GM19438 (cell line): ENCODE measurements around the gene DPAGT1.

ENCODE experiments used
- ATAC-seq: cut with Tn5 transposase; IDR thresholded peaks from one replicate; pipeline ENCODE4 v1.9.1; 2021; ENCODE audit warnings: low read depth; ENCODE audit not compliant: unreplicated experiment

The DPAGT1 gene

DNA sequence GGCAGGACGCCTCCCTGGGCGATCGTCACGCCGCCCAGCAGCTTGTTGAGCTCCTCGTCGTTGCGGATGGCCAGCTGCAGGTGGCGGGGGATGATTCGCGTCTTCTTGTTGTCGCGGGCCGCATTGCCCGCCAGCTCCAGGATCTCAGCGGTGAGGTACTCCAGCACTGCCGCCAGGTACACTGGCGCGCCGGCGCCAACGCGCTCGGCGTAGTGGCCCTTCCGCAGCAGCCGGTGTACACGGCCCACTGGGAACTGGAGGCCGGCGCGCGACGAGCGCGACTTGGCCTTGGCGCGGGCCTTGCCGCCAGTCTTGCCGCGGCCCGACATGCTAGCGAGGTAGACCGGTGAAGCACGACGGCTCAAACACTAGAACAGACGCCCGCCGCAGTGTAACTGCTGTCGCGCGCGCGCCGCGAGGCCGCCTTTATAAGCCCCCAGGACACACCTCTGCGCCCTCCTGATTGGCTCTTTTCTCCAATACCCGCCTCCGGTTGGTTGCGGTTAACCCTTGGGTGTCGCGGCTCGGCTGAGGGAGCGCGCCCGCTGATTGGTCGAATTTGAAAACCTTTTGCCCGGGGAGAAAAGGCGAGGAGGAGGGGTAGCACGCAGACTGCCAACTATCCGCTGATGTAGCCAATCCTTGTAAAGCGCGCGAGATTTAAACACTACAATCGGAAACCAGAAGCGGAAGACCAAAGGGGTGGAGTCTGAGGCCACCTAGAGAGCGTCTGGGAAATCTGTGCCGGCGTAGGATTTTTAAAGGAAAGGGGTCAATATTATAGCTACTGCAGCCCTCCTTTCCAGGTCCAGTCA is 6.4 kb downstream of the DPAGT1 start:
- ATAC-seq, result peak; percentile 78

DNA sequence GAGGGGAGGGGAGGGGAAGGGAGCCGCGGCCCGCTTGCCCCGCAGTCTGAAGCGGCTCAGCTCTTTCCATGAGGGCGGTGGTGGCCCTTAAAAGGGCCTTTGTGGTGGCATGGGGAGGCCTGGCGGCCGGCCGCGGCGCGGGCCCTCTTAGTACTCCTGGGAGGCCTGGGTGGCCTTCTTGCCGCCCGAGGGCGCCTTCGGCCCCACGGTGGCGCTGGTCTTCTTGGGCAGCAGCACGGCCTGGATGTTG is 6.9 kb downstream of the DPAGT1 start:
- peak; percentile 32 for ATAC-seq

DNA sequence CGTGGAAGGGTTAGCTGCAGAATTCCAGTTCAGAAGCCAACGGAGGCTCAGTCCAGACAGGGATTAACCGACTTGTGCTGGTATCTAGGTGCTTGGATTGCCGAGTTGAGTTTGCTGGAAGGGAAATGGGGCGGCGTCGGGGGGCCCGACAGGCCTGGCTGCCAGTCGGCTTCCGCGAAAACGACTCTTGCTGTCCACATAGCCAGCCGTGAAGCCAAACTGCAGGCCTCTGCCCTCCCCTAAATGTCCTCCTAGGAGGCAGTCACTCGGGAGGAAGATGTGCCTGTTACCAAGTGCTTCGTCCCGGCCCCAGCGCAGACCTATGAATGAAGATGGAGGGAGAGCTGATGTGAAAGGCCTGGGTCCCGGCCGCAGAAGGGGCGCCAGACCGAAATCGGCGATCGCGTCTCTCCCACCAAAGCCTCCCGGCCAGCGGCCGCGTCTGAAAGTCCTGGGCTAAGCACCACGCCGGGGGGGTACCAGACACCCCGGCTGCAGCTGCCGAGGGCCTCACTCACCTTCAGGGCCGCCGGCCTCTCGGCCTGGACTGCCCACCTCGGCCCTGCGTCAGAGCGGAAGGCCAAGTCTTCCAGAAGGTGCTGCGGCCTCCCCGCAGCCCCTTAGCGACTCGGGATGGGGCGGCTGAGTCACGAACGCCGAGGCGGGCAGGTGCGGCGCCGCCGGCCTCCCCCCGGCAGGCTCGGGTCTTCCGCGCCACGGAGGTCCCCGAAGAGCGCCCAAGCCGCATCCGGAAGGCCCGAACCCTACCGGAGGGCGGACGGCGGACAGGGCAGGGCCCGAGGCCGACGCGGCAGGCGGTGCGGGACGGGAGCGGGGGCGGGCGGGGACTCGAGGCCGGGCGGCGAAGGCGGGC is 7.5 kb downstream of the DPAGT1 start:
- no peak for ATAC-seq

DNA sequence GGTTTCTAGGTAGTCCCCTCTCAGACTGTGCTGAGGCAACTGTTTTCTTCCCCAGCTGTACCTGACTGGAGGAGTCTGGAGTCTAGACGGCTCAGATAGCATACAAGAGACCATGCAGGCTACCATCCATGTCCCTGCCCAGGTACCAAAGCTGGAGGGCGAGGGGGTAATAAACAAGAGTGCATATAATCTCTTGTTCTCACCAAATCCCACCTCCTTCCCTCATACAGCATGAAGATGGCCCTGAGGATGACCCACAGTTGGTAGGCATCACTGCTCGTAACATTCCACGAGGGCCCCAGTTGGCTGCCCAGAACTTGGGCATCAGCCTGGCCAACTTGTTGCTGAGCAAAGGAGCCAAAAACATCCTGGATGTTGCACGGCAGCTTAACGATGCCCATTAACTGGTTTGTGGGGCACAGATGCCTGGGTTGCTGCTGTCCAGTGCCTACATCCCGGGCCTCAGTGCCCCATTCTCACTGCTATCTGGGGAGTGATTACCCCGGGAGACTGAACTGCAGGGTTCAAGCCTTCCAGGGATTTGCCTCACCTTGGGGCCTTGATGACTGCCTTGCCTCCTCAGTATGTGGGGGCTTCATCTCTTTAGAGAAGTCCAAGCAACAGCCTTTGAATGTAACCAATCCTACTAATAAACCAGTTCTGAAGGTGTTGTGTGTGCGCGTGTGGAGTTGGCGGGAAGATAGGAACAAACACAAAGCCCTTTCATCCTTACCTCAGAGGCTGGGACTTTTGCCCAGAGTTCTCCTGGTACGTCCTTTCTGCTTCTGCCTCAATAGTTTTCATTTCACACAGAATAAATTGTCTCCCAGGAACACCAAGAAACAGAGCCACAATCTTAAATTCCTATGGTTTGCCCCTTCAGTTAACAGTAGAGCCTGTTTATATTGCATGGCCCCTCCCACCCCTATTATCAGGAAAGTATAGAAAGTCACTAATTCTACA is 8.5 kb downstream of the DPAGT1 start:
- no peak for ATAC-seq

DNA sequence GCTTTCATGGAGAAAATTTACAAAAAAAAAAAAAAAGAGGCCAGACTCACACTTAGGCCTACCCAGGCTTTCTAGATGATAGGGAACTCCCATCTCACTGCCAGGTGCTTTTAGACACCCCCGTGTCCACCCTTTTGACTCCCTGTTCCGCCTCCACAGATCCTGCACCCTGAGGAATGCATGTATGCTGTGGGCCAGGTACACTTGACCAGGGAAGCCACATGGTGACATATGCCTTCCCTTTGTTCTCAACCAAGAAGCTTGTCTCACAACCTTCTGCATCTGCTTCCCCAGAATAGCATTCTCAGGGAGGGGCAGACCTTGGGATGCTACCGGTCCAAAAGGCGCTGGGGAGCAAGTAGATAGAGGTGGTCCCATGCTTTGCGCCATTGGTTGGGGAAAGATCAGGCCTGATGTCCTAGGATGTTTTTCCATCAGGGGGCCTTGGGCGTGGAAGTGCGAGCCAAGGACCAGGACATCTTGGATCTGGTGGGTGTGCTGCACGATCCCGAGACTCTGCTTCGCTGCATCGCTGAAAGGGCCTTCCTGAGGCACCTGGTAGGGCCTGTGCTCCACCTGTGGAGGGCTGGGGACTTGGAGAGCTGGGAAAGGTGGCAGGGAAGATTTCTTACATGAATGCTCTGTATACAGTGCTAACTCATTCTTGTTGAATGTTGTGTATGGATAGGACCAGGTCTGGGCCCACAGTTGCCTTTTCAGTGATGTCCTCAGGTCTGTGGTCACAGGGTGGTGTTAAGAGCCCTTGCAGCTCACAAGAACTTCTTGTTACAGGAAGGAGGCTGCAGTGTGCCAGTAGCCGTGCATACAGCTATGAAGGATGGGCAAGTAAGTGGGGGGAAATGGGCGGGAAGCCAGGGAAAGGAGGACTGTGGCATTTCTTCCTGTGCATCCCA is 9.4 kb downstream of the DPAGT1 start:
- ATAC-seq, result no peak

DNA sequence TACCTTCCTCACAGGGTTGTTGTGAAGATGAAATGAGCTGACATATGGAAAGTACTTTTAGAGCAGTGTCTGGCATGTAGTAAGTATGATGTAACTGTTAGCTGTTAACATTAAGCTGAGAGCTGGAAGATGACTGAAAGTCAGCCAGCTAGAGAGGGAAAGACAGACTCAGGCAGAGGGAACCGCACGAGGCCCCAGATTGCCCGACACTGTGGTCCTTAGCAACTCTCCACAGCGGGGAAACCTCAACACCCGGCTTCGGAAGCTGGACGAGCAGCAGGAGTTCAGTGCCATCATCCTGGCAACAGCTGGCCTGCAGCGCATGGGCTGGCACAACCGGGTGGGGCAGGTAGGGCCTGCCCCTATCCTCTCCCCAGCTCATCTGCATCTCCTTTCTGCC is 10.5 kb downstream of the DPAGT1 start:
- ATAC-seq, result no peak

DNA sequence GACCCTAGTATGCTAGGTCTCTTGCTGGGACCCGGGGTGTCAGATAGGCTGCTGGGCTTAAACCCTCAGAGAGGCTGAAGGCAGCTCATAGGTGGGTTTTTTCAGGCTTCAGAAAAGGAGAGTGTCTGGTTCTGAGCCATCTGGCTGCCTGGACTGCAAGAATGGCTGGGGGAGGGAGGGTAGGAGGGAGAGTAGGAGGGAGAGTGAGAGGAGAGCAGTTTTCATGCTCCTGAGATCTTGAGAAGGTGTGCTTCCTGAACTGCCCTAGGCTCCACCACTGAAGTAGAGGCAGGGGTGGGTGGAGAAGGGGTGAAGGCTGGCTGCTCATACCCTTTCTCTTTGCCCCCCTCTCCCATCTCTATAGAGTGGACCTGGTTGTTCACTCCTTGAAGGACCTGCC is 12.3 kb downstream of the DPAGT1 start:
- no peak for ATAC-seq

DNA sequence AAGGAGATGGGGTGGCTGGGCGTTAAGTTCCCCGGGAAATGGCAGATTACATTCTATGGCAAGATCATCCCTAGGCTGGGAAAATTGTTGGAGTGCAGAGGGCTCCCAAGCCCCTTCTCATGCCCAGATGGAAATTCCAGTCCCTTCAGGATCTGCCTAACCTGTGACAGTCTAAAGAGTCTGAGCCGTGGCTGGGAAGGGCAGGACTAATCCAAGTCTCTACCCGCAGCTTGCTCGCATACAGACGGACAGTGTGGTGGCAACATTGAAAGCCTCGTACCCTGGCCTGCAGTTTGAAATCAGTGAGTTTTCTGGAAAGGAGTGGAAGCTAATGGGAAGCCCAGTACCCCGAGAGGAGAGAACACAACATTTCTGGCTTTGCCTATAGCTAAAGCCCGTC is 13.2 kb downstream of the DPAGT1 start:
- ATAC-seq, result no peak

DNA sequence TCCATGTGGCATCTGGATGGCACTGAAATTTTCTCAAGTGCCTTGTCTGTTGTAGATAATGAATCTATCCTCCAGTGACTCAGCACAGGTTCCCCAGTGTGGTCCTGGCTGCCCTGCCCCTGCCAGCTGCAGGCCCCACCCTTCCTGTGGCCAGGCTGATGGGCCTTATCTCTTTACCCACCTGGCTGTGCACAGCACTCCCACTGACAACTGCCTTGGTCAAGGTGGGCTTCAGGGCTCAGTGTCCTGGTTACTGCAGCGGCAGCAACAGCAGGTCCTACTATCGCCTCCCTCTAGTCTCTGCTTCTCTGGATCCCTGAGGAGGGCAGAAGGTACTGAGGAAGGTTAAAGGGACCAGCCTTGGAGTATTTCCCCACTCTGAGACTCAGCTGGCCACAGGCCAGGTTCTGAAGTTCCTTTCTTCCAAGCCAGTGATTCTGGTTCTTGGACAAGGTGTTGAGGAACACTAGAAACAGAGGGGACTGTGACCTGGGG is 13.9 kb downstream of the DPAGT1 start:
- no peak for ATAC-seq

DNA sequence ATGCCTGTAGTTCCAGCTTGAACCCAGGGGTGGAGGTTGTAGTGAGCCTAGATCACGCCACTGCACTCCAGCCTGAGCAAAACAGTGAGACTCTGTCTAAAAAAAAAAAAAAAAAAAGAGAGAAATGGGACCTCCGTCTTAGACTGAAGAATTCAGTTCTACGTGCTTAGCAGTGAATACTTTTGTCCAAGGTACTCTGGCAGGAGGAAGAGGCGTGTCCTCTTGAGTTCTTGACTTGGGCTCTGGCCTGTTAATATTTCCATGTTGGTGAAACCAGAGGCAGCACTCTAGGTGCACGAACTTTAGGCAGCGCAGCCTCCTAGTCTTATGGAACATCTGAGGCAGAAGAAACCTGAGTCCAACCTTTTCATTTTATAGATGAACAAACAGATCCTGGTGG is 14.5 kb downstream of the DPAGT1 start:
- no peak for ATAC-seq

DNA sequence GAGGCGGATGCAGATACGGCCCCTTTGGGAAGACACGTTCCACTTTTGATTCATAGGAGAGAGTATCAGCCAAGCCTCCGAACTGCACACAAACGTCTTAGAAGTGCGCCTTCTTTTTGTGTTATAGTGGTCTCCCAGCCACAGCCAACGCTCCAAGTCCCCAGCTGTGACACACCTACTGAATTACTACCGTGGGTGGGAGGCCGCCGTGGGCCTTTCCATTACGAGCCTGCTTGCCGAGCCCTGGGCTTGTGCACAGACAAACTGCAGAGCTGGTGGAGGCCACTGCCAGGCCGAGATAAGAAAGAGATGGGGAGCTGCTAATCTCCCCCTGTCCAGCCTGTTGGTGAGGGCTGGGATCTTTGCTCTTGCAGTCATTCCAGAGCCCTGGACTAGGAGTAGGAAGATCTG is 16.2 kb downstream of the DPAGT1 start:
- ATAC-seq, result peak; percentile 7

DNA sequence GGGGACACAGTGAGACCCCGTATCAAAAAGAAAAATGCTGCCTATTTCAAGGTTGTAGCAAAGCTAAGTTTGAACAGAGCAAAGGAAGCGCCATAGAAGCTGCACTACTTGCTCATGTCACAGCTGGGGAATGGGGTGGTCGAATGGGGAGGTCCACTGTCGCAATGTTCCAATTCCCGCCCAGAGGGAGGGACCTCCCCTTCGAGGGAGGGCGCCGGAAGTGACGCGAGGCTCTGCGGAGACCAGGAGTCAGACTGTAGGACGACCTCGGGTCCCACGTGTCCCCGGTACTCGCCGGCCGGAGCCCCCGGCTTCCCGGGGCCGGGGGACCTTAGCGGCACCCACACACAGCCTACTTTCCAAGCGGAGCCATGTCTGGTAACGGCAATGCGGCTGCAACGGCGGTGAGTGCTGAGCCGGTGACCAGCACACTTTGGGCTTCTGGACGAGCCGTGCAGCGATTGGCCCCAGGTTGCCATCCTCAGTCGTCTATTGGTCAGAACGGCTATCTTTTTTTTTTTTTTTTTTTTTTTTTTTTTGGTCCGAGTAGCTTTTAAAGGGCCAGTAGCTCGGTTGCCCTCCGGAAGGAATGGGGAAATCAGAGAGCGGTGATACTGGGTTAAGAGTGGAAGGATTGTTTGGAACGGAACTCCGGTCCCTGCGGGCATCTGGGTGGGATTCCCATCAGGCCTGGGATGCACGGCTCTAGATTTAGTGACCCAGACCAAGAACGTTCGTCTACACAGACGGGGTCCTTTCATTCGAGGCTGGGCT is 16.8 kb downstream of the DPAGT1 start, which contains the start of gene HMBS:
Gene HMBS (plus strand): TSS at position 219 of the 774 bp plus-strand sequence. CDS start 153 bp downstream, at position 372.
- ATAC-seq, result peak; percentile 92

DNA sequence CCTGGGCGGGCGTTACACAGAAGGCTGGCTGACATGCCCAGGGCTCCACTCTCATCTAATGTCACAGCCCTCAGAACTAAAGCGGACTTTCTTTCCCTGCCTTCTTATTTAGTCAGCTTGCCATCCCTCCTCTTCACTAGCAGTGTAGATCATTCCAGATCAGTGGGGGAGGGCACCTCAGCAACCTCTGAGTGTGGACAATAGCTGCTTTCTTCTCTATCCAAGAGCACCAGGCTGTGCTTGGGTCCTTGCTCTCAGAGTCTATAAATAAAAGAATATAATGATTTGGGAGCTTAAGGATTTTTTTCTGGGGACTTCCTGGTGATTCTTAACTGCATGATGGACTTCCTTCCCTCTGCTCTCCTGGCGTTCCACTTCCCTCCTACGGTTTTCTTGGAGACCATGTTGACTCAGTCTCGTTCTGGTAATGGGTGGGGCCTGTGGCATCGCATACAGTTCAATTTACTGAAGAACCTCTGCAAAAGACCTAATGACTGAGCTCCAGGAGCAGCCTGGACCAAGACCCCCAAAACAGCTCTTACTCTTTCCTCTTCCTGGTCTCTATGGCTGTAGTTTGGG is 19.9 kb downstream of the DPAGT1 start:
- no peak for ATAC-seq

DNA sequence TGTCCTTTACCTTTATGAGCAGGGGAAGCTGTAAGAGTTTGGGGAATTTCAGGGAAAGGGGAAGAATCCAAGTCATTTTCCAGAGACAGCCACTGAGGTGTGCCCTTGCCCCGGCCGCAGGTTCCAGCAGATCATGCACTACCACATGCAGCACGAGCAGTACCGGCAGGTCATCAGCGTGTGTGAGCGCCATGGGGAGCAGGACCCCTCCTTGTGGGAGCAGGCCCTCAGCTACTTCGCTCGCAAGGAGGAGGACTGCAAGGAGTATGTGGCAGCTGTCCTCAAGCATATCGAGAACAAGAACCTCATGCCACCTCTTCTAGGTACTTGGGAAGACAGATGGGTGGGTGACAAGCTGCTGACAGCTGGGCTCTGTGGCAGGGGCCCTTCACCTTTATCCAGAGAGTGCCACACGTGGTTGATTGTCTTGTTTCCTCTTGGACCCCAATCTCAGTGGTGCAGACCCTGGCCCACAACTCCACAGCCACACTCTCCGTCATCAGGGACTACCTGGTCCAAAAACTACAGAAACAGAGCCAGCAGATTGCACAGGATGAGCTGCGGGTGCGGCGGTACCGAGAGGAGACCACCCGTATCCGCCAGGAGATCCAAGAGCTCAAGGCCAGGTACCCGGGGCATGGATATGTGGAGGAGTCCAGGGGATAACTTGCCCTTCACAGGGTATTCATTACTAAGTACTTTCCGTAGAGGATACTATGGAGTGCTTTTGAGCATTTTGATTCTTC is 22.8 kb downstream of the DPAGT1 start:
- no peak for ATAC-seq

DNA sequence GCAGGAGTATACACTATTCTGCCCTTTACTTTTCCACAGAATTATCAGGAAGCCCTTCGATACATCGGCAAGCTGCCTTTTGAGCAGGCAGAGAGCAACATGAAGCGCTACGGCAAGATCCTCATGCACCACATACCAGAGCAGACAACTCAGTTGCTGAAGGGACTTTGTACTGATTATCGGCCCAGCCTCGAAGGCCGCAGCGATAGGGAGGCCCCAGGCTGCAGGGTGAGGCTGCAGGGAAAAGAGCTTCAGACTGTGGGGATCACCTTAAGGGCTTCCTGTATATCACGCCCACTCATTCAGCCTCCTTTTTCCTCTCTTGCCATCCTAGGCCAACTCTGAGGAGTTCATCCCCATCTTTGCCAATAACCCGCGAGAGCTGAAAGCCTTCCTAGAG is 23.8 kb downstream of the DPAGT1 start:
- ATAC-seq, result no peak

DNA sequence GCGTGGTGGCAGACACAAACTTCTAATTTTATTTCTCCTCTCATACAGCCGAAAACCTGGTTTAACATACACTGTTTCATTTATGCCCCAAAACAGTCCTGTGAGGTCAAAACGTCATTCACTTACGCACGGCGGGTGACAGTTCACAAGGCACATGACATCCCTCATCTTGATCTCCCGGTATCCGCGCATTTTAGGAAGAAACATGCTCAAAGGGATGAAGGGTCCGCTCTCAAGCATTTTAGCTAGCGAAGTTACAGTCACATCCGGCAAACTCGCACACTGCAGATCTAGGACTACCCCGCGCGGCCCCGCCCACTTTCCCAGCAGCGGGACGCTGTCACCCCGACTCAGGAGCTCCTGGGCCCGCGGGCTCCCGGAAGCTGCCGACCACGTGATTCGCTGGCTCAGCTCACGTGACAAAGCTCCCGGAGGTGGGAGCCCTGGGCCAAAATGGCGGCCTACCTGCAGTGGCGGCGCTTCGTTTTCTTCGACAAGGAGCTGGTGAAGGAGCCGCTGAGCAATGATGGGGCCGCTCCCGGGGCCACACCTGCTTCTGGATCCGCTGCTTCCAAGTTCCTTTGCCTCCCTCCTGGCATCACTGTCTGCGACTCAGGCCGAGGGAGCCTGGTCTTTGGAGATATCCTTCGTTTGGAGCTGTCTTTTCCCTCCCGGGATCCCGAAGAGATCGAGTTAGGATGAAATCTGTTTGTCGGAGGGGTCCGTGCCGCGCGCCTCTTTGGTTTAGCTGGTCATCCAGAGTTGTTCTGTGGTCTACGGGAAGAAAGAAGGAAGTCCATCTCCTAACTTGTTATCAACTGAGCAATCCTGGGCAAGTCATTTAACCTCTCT is 34.1 kb downstream of the DPAGT1 start, which contains the start of gene VPS11:
Gene VPS11 (plus strand): TSS at position 448 of the 852 bp plus-strand sequence. CDS start 6 bp downstream, at position 454.
- ATAC-seq, result peak; percentile 93

DNA sequence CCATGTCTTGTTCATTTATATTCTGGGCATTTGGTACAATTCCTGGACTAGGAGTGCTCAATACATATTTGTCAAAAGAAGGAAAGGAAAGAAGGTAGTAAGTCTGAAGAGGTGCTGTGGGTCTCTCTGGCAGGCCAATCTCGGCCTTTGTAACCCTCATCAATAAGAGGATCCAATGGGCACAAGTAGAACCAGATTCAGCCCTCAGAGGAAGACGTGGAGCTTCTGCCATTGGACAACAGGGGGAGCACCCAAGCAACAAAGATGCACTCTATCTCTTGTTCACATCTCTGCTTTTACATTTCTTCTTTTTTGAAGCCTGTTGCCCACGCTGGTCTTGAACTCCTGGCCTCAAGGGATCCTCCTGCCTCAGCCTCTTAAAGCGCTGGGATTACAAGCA is 36.3 kb downstream of the DPAGT1 start:
- ATAC-seq, result no peak
